Transverse colon (tissue), 4 donors: ENCODE measurements around the gene OR6S1.

Experiments used
- CTCF ChIP-seq, 5 experiments: fragments of 200-600 bp in 3 of 5; fragments of 450-650 bp in 2 of 5; sonication (generic) in 3 of 5; IDR thresholded peaks; 1 replicate in 2 of 5; 2 replicates in 3 of 5; pipeline ENCODE4 v1.5.1; 2016 to 2017; ENCODE audit warnings: antibody characterized with exemption in 5 of 5, inconsistent platforms in 3 of 5, mild to moderate bottlenecking in 2 of 5, moderate library complexity in 1 of 5
- EP300 ChIP-seq: sonication (generic); formaldehyde crosslinking; IDR thresholded peaks from one replicate; pipeline ENCODE4 v1.6.1; 2017; ENCODE audit warnings: antibody characterized with exemption, low read depth
- POLR2A ChIP-seq: fragments of 450-650 bp; IDR thresholded peaks from one replicate; pipeline ENCODE4 v1.6.1; 2016; ENCODE audit warnings: antibody characterized with exemption, mild to moderate bottlenecking, moderate library complexity
- POLR2AphosphoS5 ChIP-seq, 3 donors: sonication (generic); formaldehyde crosslinking; IDR thresholded peaks; one replicate each; pipeline ENCODE4 v1.6.1; 2016; ENCODE audit warnings: antibody characterized with exemption in 3 of 3

DNA sequence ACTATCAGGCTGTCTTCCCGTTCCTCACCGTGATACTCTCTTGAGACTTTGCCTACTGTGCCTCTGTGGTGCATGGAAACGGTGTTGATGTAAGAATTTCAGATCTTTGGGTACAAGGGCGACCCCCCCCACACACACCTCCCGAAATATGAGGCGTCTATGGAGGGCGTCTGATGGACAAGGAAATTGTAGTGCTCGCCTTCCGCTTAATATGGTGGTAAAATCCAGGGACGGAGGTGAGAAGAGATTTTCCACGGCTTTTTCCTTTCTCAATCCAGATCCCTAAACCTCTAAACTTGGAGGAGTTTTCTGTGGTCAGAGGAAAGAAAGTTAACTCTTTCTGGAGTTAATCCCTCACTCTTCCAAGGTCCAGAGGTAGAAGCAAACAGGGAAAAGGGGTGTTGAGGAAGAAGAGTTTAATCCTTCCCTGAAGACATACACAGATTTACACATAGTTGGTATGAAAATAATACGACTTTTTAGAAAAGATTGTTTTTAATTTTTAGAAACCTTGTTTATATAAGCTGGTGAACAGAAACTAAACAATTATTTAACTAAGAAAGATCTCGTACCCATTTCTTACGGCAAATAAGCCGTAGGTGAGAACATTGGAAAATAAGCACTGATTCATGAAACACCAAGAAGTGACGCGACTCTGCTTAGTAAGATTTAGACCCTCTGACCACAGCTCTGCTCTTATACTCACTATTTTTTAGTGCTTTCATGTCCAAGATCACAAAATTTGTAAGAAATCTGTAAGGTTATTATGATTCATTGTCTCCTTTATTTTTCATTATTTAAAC, 27.3 kb downstream of the OR6S1 start:
- no peak for TF ChIP-seq CTCF (IDR thresholded peaks at IDR 0.05)
- no peak for TF ChIP-seq POLR2A
- TF ChIP-seq POLR2AphosphoS5 (IDR thresholded peaks at IDR 0.05): no peak
- no peak for TF ChIP-seq EP300
